Keratinocyte (primary cell): ENCODE data around the gene ACAD9.

Source experiments
- CTCF ChIP-seq, 3 experiments: IDR thresholded peaks in 1 of 3; conservative IDR thresholded peaks in 1 of 3; optimal IDR thresholded peaks in 1 of 3; 2 replicates in 2 of 3; 3 replicates in 1 of 3; pipeline versions ENCODE3 to v1.5.1; 2011; ENCODE audit warnings: low read length in 3 of 3, mild to moderate bottlenecking in 3 of 3, moderate library complexity in 2 of 3, control low read depth in 1 of 3, inconsistent platforms in 1 of 3; ENCODE audit not compliant: insufficient read depth in 2 of 3; ENCODE audit errors: extremely low read depth in 1 of 3
- EZH2 ChIP-seq: IDR thresholded peaks from one replicate; pipeline ENCODE4 v1.6.1; 2012; ENCODE audit warnings: inconsistent platforms, mild to moderate bottlenecking, low read length, moderate library complexity

- TF ChIP-seq CTCF (optimal IDR thresholded peaks at IDR 0.05 in 1 of 3, IDR thresholded peaks at IDR 0.05 in 1 of 3, conservative IDR thresholded peaks at IDR 0.05 in 1 of 3; ENCODE audit: extremely low read depth in 1 of 3, insufficient read depth in 2 of 3, low read length in 3 of 3) (peak; percentile 33 to 51 (median 43)), EZH2 (no peak)
Observed at GRCh38 chr3:128863560-128863959, 15.9 kb upstream of the ACAD9 start.
